Ovary (tissue), 9 donors: Measurements from ENCODE around the gene NOL7. TPM values are rescaled to one million over a fixed set of nuclear protein-coding genes. Genes with fewer than 3 reads are reported as not detected.

Source experiments
- DNase-seq, 5 donors: peaks; one replicate each; pipeline ENCODE4 v3.0.0-alpha.2; 2019 to 2020
- H3K27ac ChIP-seq, 2 donors: fragments of 200-600 bp; one replicate each; pipeline versions ENCODE4 v1.5.1 to v1.8.0; 2019 to 2022
- H3K27me3 ChIP-seq: fragments of 200-600 bp; one replicate; pipeline ENCODE4 v1.8.0; 2022
- H3K36me3 ChIP-seq: fragments of 200-600 bp; sonication (generic); one replicate; pipeline ENCODE4 v1.5.1; 2019
- H3K4me1 ChIP-seq: one replicate; pipeline ENCODE4 v1.8.1; 2013; ENCODE audit warnings: mild to moderate bottlenecking, moderate library complexity; ENCODE audit not compliant: insufficient read depth
- H3K4me3 ChIP-seq: fragments of 200-600 bp; sonication (generic); one replicate; pipeline ENCODE4 v1.5.1; 2017
- H3K9me3 ChIP-seq, 2 donors: fragments of 200-600 bp in 1 of 2; sonication (generic) in 1 of 2; one replicate each; pipeline versions ENCODE4 v1.5.1 to v1.8.1; 2013 to 2019; ENCODE audit warnings: mild to moderate bottlenecking in 1 of 2, moderate library complexity in 1 of 2
- CTCF ChIP-seq, 3 donors: fragments of 450-650 bp in 2 of 3; fragments of 200-600 bp in 1 of 3; IDR thresholded peaks; one replicate each; pipeline versions ENCODE4 v1.5.1 to v1.8.0; 2016 to 2022; ENCODE audit warnings: antibody characterized with exemption in 3 of 3, mild to moderate bottlenecking in 1 of 3
- EP300 ChIP-seq: sonication (generic); formaldehyde crosslinking; IDR thresholded peaks from one replicate; pipeline ENCODE4 v1.6.1; 2017; ENCODE audit warnings: antibody characterized with exemption
- POLR2A ChIP-seq: fragments of 450-650 bp; IDR thresholded peaks from one replicate; pipeline ENCODE4 v1.6.1; 2017; ENCODE audit warnings: antibody characterized with exemption, mild to moderate bottlenecking, moderate library complexity
- WGBS, 3 donors: extraction: QIAGEN DNeasy Blood & Tissue Kit in 1 of 3; methylation state at CpG; one replicate each; pipeline versions ENCODE4 v1.1.5 to v1.1.7; 2013 to 2017; 5-methylcytosine and 5-hydroxymethylcytosine counted together
- intact Hi-C, 4 donors: fragments of 100-400 bp; cut with DNase I; formaldehyde crosslinking; loops; one replicate each; pipeline versions ENCODE4 v1.11.0 to v1.15.1; 2022 to 2023
- polyA plus RNA-seq, 2 donors: library from polyadenylated mRNA; stranded (reverse); fragments of 200-250 nt in 1 of 2; fragments of 350-450 nt in 1 of 2; fragmentation: Illumina TruSeq in 1 of 2; extraction: RNeasy Lipid Tissue Mini Kit (QIAGEN cat#74804) in 1 of 2; gene quantifications; one replicate each; pipeline ENCODE4 v1.2.3, GENCODE V29; 2013 to 2014
- total RNA-seq, 7 donors: library from RNA; depleted of rRNA in 2 of 7; stranded (reverse); fragments of >200 nt in 2 of 7; fragmentation: NEBNext Ultra II Directional in 3 of 7; extraction: Animal tissue kit (Norgen Biotek cat#: 25700) in 3 of 7; gene quantifications; one replicate each; pipeline versions ENCODE4 v1.1.0 to v1.2.4, GENCODE V29; 2016 to 2023
- donor health status: DM: no; HTN: no; CAD: no; lungs with moderate emphysema.
- donor health status: DM: no; HTN: no; CAD: no.
- donor health status: Bipolar disorder and iron deficiency.
- donor health status: DM: yes; HTN: yes; CAD: no.
- donor health status: DM: no; HTN: no; CAD: no.
- donor health status: DM: yes; HTN: yes; CAD: no.

Gene NOL7
- total and polyA plus RNA-seq, 9 donors, result 49.3 to 77.7 (median 62.6) TPM

- no peak overlapping the region for H3K4me3 ChIP-seq
- H3K27ac ChIP-seq, result no peak overlapping the region
- H3K36me3 ChIP-seq, result no peaks in the 10 kb centered on the region
- 59 to 73% (median 67%) methylated on average over 1 of the region's 1 CpG for WGBS, 3 donors
- no peak for TF ChIP-seq POLR2A
- no peak for TF ChIP-seq EP300
- no peak for TF ChIP-seq CTCF (IDR thresholded peaks at IDR 0.05)
- DNase-seq, result no peak
- intact Hi-C loops, result no loop called here
- no peaks in the 10 kb centered on the region for H3K27me3 ChIP-seq
- no peaks in the 10 kb centered on the region for H3K4me1 ChIP-seq
- H3K9me3 ChIP-seq, result no peaks in the 10 kb centered on the region
These were observed 35.2 kb upstream of the NOL7 start for GRCh38 chr6:13579911-13580310.

GRCh38 chr6:13581700-13582229 is 33.4 kb upstream of the NOL7 start:
- Histone ChIP-seq H3K4me1 (no peaks in the 10 kb centered on the region), H3K27ac (no peak overlapping the region), H3K9me3 (no peaks in the 10 kb centered on the region), H3K4me3 (no peak overlapping the region), H3K36me3 (no peaks in the 10 kb centered on the region), H3K27me3 (no peaks in the 10 kb centered on the region)
- intact Hi-C loops, result no loop called here
- 87 to 91% (median 89%) methylated on average over 9 of the region's 9 CpGs for WGBS, 3 donors
- TF ChIP-seq CTCF (IDR thresholded peaks at IDR 0.05), result no peak
- no peak for TF ChIP-seq EP300
- TF ChIP-seq POLR2A, result no peak
- no peak for DNase-seq

GRCh38 chr6:13586603-13587542 is 28.3 kb upstream of the NOL7 start:
- WGBS, 3 donors, result 91 to 92% (median 91%) methylated on average over 7 of the region's 7 CpGs
- Histone ChIP-seq H3K27ac (no peak overlapping the region), H3K4me1 (no peaks in the 10 kb centered on the region), H3K27me3 (no peaks in the 10 kb centered on the region), H3K4me3 (no peak overlapping the region), H3K9me3 (no peaks in the 10 kb centered on the region), H3K36me3 (no peaks in the 10 kb centered on the region)
- intact Hi-C loops, result no loop called here
- TF ChIP-seq EP300 (no peak), CTCF (IDR thresholded peaks at IDR 0.05) (no peak), POLR2A (no peak)
- DNase-seq, result no peak

GRCh38 chr6:13589801-13590200 is 25.3 kb upstream of the NOL7 start:
- intact Hi-C loops, result no loop called here
- no peak for DNase-seq
- no peak overlapping the region for H3K4me3 ChIP-seq
- TF ChIP-seq CTCF (IDR thresholded peaks at IDR 0.05) (no peak), EP300 (no peak), POLR2A (no peak)
- no peak overlapping the region for H3K27ac ChIP-seq
- H3K27me3 ChIP-seq, result no peaks in the 10 kb centered on the region
- WGBS, 3 donors, result 86 to 91% (median 87%) methylated on average over 9 of the region's 9 CpGs
- no peaks in the 10 kb centered on the region for H3K9me3 ChIP-seq
- H3K36me3 ChIP-seq, result no peaks in the 10 kb centered on the region
- H3K4me1 ChIP-seq, result no peaks in the 10 kb centered on the region
